GM12878 (cell line): ENCODE data around the gene LSM3. TPM values are rescaled to one million over a fixed set of nuclear protein-coding genes. Genes with fewer than 3 reads are reported as not detected.

Source experiments
- ATAC-seq: fragments of 200-7000 bp; cut with Tn5 transposase; 3 replicates; pipeline ENCODE4 v1.9.1; 2020; ENCODE audit warnings: mild to moderate bottlenecking, moderate library complexity
- BruUV-seq: library from RNA; stranded (reverse); fragments of 400-500 nt; replicated peaks from 2 replicates; lab custom pipeline; 2021; lab: Mats Ljungman, UMichigan
- CTCF ChIA-PET: fragments of 300-600 bp; sonication (Branson Sonifier 250); formaldehyde crosslinking; extraction: SDS; loops from one replicate; lab custom pipeline; 2021; ENCODE audit warnings: inconsistent platforms; lab: Yijun Ruan, JAX
- POLR2A ChIA-PET: fragments of 350-600 bp; formaldehyde crosslinking; extraction: SDS; loops from one replicate; lab custom pipeline; 2021; ENCODE audit warnings: inconsistent platforms; lab: Charles Lee
- RAD21 ChIA-PET: fragments of 300-600 bp; sonication (Branson Sonifier 250); formaldehyde crosslinking; loops from one replicate; lab custom pipeline; 2023; ENCODE audit warnings: antibody characterized with exemption; ENCODE audit not compliant: unreplicated experiment; lab: Charles Lee
- SMC1A ChIA-PET: fragments of 300-600 bp; sonication (Branson Sonifier 250); formaldehyde crosslinking; loops from one replicate; lab custom pipeline; 2023; ENCODE audit not compliant: unreplicated experiment, uncharacterized antibody; lab: Charles Lee
- DNase-seq: peaks from one replicate; pipeline ENCODE4 v3.0.0-alpha.2; 2011; ENCODE audit warnings: low read depth, low spot score
- FAIRE-seq: peaks from 3 replicates; lab custom pipeline; 2011; peaks lifted over from hg19 to GRCh38; lab: Jason Lieb, UNC
- H2AFZ ChIP-seq: 2 replicates; pipeline ENCODE4 v1.6.0; 2011; ENCODE audit warnings: low read depth, low read length, control low read depth; ENCODE audit not compliant: control insufficient read depth
- H3K27ac ChIP-seq: 2 replicates; pipeline ENCODE4 v1.5.1; 2011; ENCODE audit warnings: control low read depth; ENCODE audit not compliant: control insufficient read depth, insufficient read depth
- H3K27me3 ChIP-seq, 2 experiments: replicated peaks in 1 of 2; 2 replicates each; pipeline versions ENCODE4 v1.6.0 to v1.6.1; 2011; ENCODE audit warnings: low read length in 1 of 2; ENCODE audit not compliant: control insufficient read depth in 2 of 2, insufficient read depth in 2 of 2
- H3K36me3 ChIP-seq, 2 experiments: 2 replicates each; pipeline ENCODE4 v1.5.1; 2011; ENCODE audit warnings: low read length in 1 of 2; ENCODE audit not compliant: control insufficient read depth in 2 of 2, insufficient read depth in 2 of 2
- H3K4me1 ChIP-seq: 2 replicates; pipeline ENCODE4 v1.6.1; 2011; ENCODE audit warnings: mild to moderate bottlenecking, low read length, moderate library complexity, mixed read lengths; ENCODE audit not compliant: control insufficient read depth, insufficient read depth
- H3K4me2 ChIP-seq: 2 replicates; pipeline ENCODE4 v1.6.0; 2011; ENCODE audit warnings: control low read depth; ENCODE audit not compliant: control insufficient read depth, insufficient read depth
- H3K4me3 ChIP-seq: fragments of 200-600 bp; sonication (generic); 2 replicates; pipeline ENCODE4 v1.5.1; 2016
- H3K79me2 ChIP-seq: 2 replicates; pipeline ENCODE4 v1.6.0; 2011; ENCODE audit warnings: low read length; ENCODE audit not compliant: control insufficient read depth, insufficient read depth
- H3K9ac ChIP-seq: 2 replicates; pipeline ENCODE4 v1.8.0; 2011; ENCODE audit warnings: low read length, control low read depth, mixed read lengths; ENCODE audit not compliant: control insufficient read depth, insufficient read depth
- H3K9me3 ChIP-seq: replicated peaks from 3 replicates; pipeline ENCODE4 v1.5.1; 2011; ENCODE audit warnings: mild to moderate bottlenecking, low read length; ENCODE audit not compliant: control insufficient read depth, insufficient read depth
- H4K20me1 ChIP-seq: 2 replicates; pipeline ENCODE4 v1.6.0; 2011; ENCODE audit not compliant: control insufficient read depth, insufficient read depth
- DPF2 ChIP-seq: fragments of 450-650 bp; IDR thresholded peaks from 2 replicates; pipeline ENCODE4 v1.6.1; 2017; ENCODE audit warnings: mild to moderate bottlenecking
- E2F4 ChIP-seq: IDR thresholded peaks from 2 replicates; pipeline ENCODE4 v1.6.1; 2012; ENCODE audit warnings: low read depth, low read length, improper control_type of control experiment
- JUND ChIP-seq: IDR thresholded peaks from 2 replicates; pipeline ENCODE4 v1.6.1; 2012; ENCODE audit warnings: low read depth, mild to moderate bottlenecking, low read length, improper control_type of control experiment, moderate library complexity
- MEF2A ChIP-seq: IDR thresholded peaks from 2 replicates; pipeline ENCODE4 v1.6.1; 2011; ENCODE audit warnings: low read depth, mild to moderate bottlenecking, low read length, moderate library complexity; ENCODE audit not compliant: insufficient read depth
- MTA2 ChIP-seq: fragments of 450-650 bp; IDR thresholded peaks from 2 replicates; pipeline ENCODE4 v1.6.1; 2016; ENCODE audit warnings: low read depth, mild to moderate bottlenecking, moderate library complexity
- NR2F1 ChIP-seq: fragments of 450-650 bp; conservative IDR thresholded peaks from 2 replicates; pipeline ENCODE4 v1.6.1; 2017; ENCODE audit warnings: mild to moderate bottlenecking
- PML ChIP-seq: IDR thresholded peaks from 2 replicates; pipeline ENCODE4 v1.6.1; 2012; ENCODE audit warnings: low read length, inconsistent platforms
- RB1 ChIP-seq: fragments of 450-650 bp; formaldehyde crosslinking; IDR thresholded peaks from 2 replicates; pipeline ENCODE4 v1.6.1; 2017; ENCODE audit warnings: mild to moderate bottlenecking, borderline replicate concordance
- RFX5 ChIP-seq: IDR thresholded peaks from 2 replicates; pipeline ENCODE4 v1.6.1; 2011; ENCODE audit warnings: low read depth, low read length, improper control_type of control experiment
- SREBF1 ChIP-seq: IDR thresholded peaks from 2 replicates; pipeline ENCODE4 v1.6.1; 2012; ENCODE audit warnings: mild to moderate bottlenecking, low read length
- TCF12 ChIP-seq: IDR thresholded peaks from 2 replicates; pipeline ENCODE4 v1.6.1; 2011; ENCODE audit warnings: low read depth, mild to moderate bottlenecking, low read length
- ZNF274 ChIP-seq: IDR thresholded peaks from one replicate; pipeline ENCODE4 v1.8.0; 2011; ENCODE audit not compliant: insufficient read length, insufficient read depth
- WGBS: methylation state at CpG from one replicate; pipeline ENCODE4 v1.1.6; 2016; ENCODE audit warnings: low lambda C conversion rate; ENCODE audit not compliant: insufficient replicate concordance, insufficient coverage; ENCODE audit errors: missing lambda C conversion rate; 5-methylcytosine and 5-hydroxymethylcytosine counted together
- in situ Hi-C: fragments of 300-500 bp; cut with MboI; formaldehyde crosslinking; loops from 9 replicates; pipeline ENCODE4 v1.14.3; 2018; ENCODE audit warnings: mixed read lengths
- intact Hi-C: fragments of 100-400 bp; cut with micrococcal nuclease; formaldehyde crosslinking; loops from one replicate; pipeline ENCODE4 v1.14.2; 2022; ENCODE audit not compliant: unreplicated experiment
- polyA plus RNA-seq, 11 experiments: library from polyadenylated mRNA; depleted of rRNA in 4 of 11; unstranded in 6 of 11; stranded (reverse) in 5 of 11; fragments of >200 nt; fragmentation: Nextera tagmentation in 4 of 11; fragmentation: Illumina TruSeq in 1 of 11; extraction: Ambion mirVana in 4 of 11; extraction: Trizol in 1 of 11; gene quantifications; 1 replicate in 1 of 11; 2 replicates in 10 of 11; pipeline versions ENCODE4 v1.2.1 to v1.2.3, GENCODE V29; 2011 to 2016; ENCODE audit warnings: inconsistent platforms in 2 of 11, missing spikeins in 2 of 11, low read depth in 1 of 11
- total RNA-seq, 4 experiments: library from RNA; depleted of rRNA in 3 of 4; stranded (reverse); fragments of >200 nt in 3 of 4; fragmentation: Illumina TruSeq in 1 of 4; extraction: Trizol in 1 of 4; gene quantifications; 2 replicates each; pipeline versions ENCODE4 v1.2.1 to v1.2.3, GENCODE V29; 2013 to 2021

Gene LSM3
- total and polyA plus RNA-seq, 10 of the 15 experiments (the other 5 are each of a cell fraction or from before 2014, with no cell fraction given): 15.5 to 111 (median 29.1) TPM

- TF ChIP-seq E2F4 (no peak), JUND (no peak), RFX5 (no peak), TCF12 (no peak), DPF2 (no peak), PML (no peak), ZNF274 (no peak), NR2F1 (no peak), SREBF1 (no peak), MEF2A (no peak), MTA2 (no peak), RB1 (no peak)
- peaks cover 0 to 2% of the 10 kb centered on the region in 2 experiments; a peak in 1 of 4 replicates for H3K27me3 ChIP-seq
- BruUV-seq: no TSS peak
- DNase-seq (no peak), ATAC-seq (no peak), FAIRE-seq (no peak)
- H3K27ac ChIP-seq: no peak overlapping the region
- ChIA-PET CTCF (interaction anchor here (1.1 to 1.5 kb wide), 2 partner anchors 17 to 41 kb away, joined by 3 to 6 read pairs; no protein-coding TSS in a partner anchor), SMC1A (interaction anchor here (0.7 kb wide), 1 partner anchor 26 kb away, joined by 3 read pairs; no protein-coding TSS in a partner anchor), POLR2A (no interaction called here), RAD21 (no interaction called here)
- H4K20me1 ChIP-seq: no peaks in the 10 kb centered on the region; the same call in 1 of the 2 replicates
- intact Hi-C loops (no loop called here), in situ Hi-C loops (no loop called here)
- no peaks in the 10 kb centered on the region for H3K4me1 ChIP-seq
- H3K4me2 ChIP-seq: no peak overlapping the region
- no peaks in the 10 kb centered on the region for H3K9me3 ChIP-seq
- WGBS: 18% methylated on average over 6 of the region's 6 CpGs
- H3K36me3 ChIP-seq: no peaks in the 10 kb centered on the region
- no peak overlapping the region for H2AFZ ChIP-seq
- H3K9ac ChIP-seq: no peak overlapping the region
- no peak overlapping the region for H3K4me3 ChIP-seq
- H3K79me2 ChIP-seq: no peaks in the 10 kb centered on the region
These were observed 66.6 kb downstream of the LSM3 start for GRCh38 chr3:14245248-14245639.
